GM21786 (cell line): ENCODE data around the gene RPL10.

ENCODE experiments used
- ATAC-seq: cut with Tn5 transposase; IDR thresholded peaks from one replicate; pipeline ENCODE4 v1.9.1; 2021; ENCODE audit not compliant: unreplicated experiment

The RPL10 gene

GRCh38 chrX:154443992-154444754 lies 46.0 kb downstream of the RPL10 start, which contains the start of gene FAM50A:
Gene FAM50A, plus strand, starts transcription at chrX:154444141. Its CDS starts 95 bp downstream, at chrX:154444236.
- peak; percentile 75 for ATAC-seq

DNA sequence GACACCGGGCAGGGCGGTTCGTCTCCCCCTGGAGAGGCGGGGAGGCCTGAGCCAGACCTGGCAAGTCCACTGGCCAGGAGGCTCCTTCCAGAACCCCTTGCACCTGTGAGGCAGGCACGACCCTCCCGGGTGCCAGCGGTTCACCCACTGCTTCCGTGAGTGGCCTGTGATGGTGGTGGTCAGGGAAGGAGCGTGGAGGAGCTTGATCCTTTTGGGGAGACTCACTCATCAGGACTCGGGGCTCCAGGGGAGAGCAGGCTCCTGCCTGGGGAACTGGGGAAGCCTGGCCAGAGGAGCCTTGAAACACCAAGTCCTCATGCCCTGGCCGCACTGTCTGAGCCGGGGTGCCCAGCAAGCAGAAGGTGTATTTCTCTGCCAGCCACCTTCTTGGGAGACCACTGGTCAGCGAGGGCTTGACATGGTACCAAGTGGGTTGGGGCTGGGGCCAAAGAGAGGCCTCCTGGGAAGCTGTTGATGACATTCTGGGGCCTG lies 46.6 kb downstream of the RPL10 start:
- ATAC-seq: no peak

- no peak for ATAC-seq
Observed at GRCh38 chrX:154445776-154446175, 47.6 kb downstream of the RPL10 start.

DNA sequence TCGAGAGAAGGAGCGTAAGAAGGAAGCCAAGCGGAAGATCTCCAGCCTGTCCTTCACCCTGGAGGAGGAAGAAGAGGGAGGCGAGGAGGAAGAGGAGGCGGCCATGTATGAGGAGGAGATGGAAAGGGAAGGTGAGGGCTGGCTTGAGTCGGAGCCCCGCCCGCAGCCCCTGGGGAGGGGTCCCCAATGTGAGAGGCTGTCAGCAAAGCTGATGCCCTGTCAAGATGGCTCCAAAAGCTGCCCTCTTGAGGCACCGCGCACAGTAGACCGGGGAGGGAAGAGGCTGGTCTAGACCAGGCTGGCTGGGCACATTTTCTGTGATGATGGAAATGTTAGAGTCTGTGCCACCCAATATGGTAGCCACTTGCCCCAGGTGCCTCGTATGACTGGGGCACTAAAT lies 48.3 kb downstream of the RPL10 start:
- ATAC-seq: no peak

- no peak for ATAC-seq
Observed at GRCh38 chrX:154448484-154448883, 50.3 kb downstream of the RPL10 start.

DNA sequence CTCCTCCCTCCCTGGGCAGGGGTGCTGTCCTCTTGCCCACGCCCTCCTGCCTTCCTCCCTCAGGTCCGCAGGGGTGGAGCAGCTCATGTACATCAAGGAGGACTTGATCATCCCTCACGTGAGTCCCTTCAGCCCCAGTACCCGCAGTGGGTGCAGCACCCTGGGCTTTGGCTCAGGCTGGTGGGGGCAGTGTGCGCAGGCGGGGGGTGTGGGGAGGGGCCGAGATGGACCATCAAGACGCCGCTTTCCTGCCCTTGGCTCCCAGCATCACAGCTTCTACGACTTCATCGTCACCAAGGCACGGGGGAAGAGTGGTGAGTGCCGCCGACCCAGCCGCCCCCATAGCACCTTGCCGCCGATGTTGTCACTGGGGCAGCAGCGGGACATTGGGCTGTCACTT lies 51.4 kb downstream of the RPL10 start:
- no peak for ATAC-seq

DNA sequence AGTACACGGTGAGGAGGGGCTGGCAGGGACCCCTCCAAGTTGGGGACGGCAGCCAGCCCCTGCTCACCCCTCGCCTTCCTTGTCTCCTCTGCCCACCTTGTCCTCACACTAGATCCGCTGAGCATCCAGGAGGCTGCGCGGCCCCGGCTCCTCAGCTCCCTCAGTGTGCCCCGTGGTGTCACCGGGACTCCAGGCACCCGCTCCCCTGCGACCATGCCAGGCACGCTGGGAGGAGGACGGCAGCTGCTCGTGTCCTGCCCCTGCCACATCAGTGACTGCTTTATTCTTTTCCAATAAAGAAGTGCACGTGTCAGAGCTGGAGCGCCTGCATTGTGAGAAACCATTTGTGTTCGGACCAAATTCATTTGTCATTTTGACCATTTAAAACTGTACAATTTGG lies 52.1 kb downstream of the RPL10 start:
- no peak for ATAC-seq
